Trophoblast cell (in vitro differentiated cells and primary cell): Measurements from ENCODE around the gene RPS6KA1.
A peak's percentile ranks its signal among the peaks of the same experiment; 100 is the strongest.

Experiments
- DNase-seq, 2 donors: peaks; one replicate each; pipeline ENCODE4 v3.0.0-alpha.2; 2016
- H2AFZ ChIP-seq: 2 replicates; pipeline ENCODE4 v1.6.1; 2013; ENCODE audit warnings: low read length, moderate library complexity, mild to moderate bottlenecking; ENCODE audit not compliant: insufficient read depth, poor library complexity
- H2AK5ac ChIP-seq: 2 replicates; pipeline ENCODE4 v1.6.1; 2013; ENCODE audit warnings: mild to moderate bottlenecking, low read length
- H2BK120ac ChIP-seq: 2 replicates; pipeline ENCODE4 v1.6.1; 2013; ENCODE audit warnings: low read length, mild to moderate bottlenecking, moderate library complexity; ENCODE audit not compliant: insufficient read depth, poor library complexity
- H2BK12ac ChIP-seq: 2 replicates; pipeline ENCODE4 v1.6.1; 2013; ENCODE audit warnings: mild to moderate bottlenecking, low read length, moderate library complexity
- H2BK5ac ChIP-seq: 2 replicates; pipeline ENCODE4 v1.6.1; 2013; ENCODE audit warnings: low read length, low read depth, moderate library complexity, mild to moderate bottlenecking; ENCODE audit not compliant: poor library complexity
- H3K14ac ChIP-seq: 2 replicates; pipeline ENCODE4 v1.6.1; 2013; ENCODE audit warnings: mild to moderate bottlenecking, low read length
- H3K18ac ChIP-seq: 2 replicates; pipeline ENCODE4 v1.6.1; 2013; ENCODE audit warnings: mild to moderate bottlenecking, low read length
- H3K23ac ChIP-seq: 2 replicates; pipeline ENCODE4 v1.6.1; 2013; ENCODE audit warnings: low read length
- H3K27ac ChIP-seq: 2 replicates; pipeline ENCODE4 v1.5.1; 2013; ENCODE audit warnings: low read depth, mild to moderate bottlenecking, inconsistent platforms, low read length, moderate library complexity
- H3K27me3 ChIP-seq: 2 replicates; pipeline ENCODE4 v1.6.1; 2013; ENCODE audit warnings: inconsistent platforms, mild to moderate bottlenecking, low read length, moderate library complexity; ENCODE audit not compliant: insufficient read depth
- H3K36me3 ChIP-seq, 2 experiments: 1 replicate in 1 of 2; 2 replicates in 1 of 2; pipeline ENCODE4 v1.6.1; 2013; ENCODE audit warnings: low read length in 2 of 2, mild to moderate bottlenecking in 2 of 2, moderate library complexity in 1 of 2; ENCODE audit not compliant: insufficient read depth in 2 of 2, control insufficient read depth in 1 of 2
- H3K4ac ChIP-seq: 2 replicates; pipeline ENCODE4 v1.6.1; 2013; ENCODE audit warnings: low read depth, mild to moderate bottlenecking, low read length, moderate library complexity
- H3K4me1 ChIP-seq, 2 experiments: 1 replicate in 1 of 2; 2 replicates in 1 of 2; pipeline ENCODE4 v1.6.1; 2013; ENCODE audit warnings: low read length in 2 of 2, mild to moderate bottlenecking in 2 of 2, moderate library complexity in 1 of 2; ENCODE audit not compliant: insufficient read depth in 2 of 2, control insufficient read depth in 1 of 2
- H3K4me2 ChIP-seq: 2 replicates; pipeline ENCODE4 v1.6.1; 2013; ENCODE audit warnings: inconsistent platforms, mild to moderate bottlenecking, low read length, moderate library complexity
- H3K4me3 ChIP-seq: 2 replicates; pipeline ENCODE4 v1.5.1; 2013; ENCODE audit warnings: mild to moderate bottlenecking, low read depth, low read length, inconsistent platforms
- H3K79me1 ChIP-seq: one replicate; pipeline ENCODE4 v1.6.1; 2013; ENCODE audit warnings: low read length
- H3K79me2 ChIP-seq: 2 replicates; pipeline ENCODE4 v1.6.1; 2013; ENCODE audit warnings: low read length, mild to moderate bottlenecking; ENCODE audit not compliant: control insufficient read depth, insufficient read depth, poor library complexity
- H3K9ac ChIP-seq: 2 replicates; pipeline ENCODE4 v1.6.1; 2013; ENCODE audit warnings: mild to moderate bottlenecking, low read length
- H3K9me3 ChIP-seq: 2 replicates; pipeline ENCODE4 v1.6.1; 2013; ENCODE audit warnings: low read depth, mild to moderate bottlenecking, control low read depth, inconsistent platforms, low read length; ENCODE audit not compliant: insufficient read depth
- H4K12ac ChIP-seq: 2 replicates; pipeline ENCODE4 v1.6.1; 2013; ENCODE audit warnings: low read depth, mild to moderate bottlenecking, low read length, moderate library complexity
- H4K8ac ChIP-seq: 2 replicates; pipeline ENCODE4 v1.6.1; 2013; ENCODE audit warnings: low read depth, mild to moderate bottlenecking, low read length, moderate library complexity
- H4K91ac ChIP-seq: one replicate; pipeline ENCODE4 v1.6.1; 2013; ENCODE audit warnings: low read depth, mild to moderate bottlenecking, low read length, moderate library complexity
- WGBS: extraction: QIAGEN DNeasy Blood & Tissue Kit; methylation state at CpG from one replicate; pipeline ENCODE4 v1.1.7; 2013; ENCODE audit warnings: missing lambda C conversion rate; ENCODE audit not compliant: insufficient read length, insufficient coverage; ENCODE audit errors: extremely low coverage; 5-methylcytosine and 5-hydroxymethylcytosine counted together

The RPS6KA1 gene

GRCh38 chr1:26542771-26543451 lies 13.3 kb downstream of the RPS6KA1 start:
- Histone ChIP-seq H2BK120ac (no peak overlapping the region), H3K14ac (no peak overlapping the region), H3K4ac (no peak overlapping the region), H3K9me3 (peaks cover 2% of the 10 kb centered on the region), H2BK5ac (no peak overlapping the region), H3K27me3 (no peaks in the 10 kb centered on the region), H2AFZ (no peak overlapping the region), H3K36me3 (peaks cover 6 to 14% of the 10 kb centered on the region in 2 experiments), H4K91ac (no peak overlapping the region), H2AK5ac (no peak overlapping the region), H2BK12ac (no peak overlapping the region), H3K79me2 (no peaks in the 10 kb centered on the region), H3K4me1 (peaks cover 7 to 9% of the 10 kb centered on the region in 2 experiments), H3K4me2 (no peak overlapping the region), H4K12ac (no peak overlapping the region), H3K9ac (no peak overlapping the region), H3K79me1 (peaks cover 2% of the 10 kb centered on the region), H3K27ac (no peak overlapping the region), H3K4me3 (no peak overlapping the region), H4K8ac (no peak overlapping the region), H3K23ac (no peak overlapping the region), H3K18ac (no peak overlapping the region)
- no CpG with 5 or more reads among the region's 9 CpGs for WGBS
- peak in 1 of 2 donors; percentile 25 for DNase-seq

GRCh38 chr1:26543462-26543861 lies 13.9 kb downstream of the RPS6KA1 start:
- H2BK12ac ChIP-seq = no peak overlapping the region
- no peak overlapping the region for H2AFZ ChIP-seq
- H3K79me1 ChIP-seq = peaks cover 2% of the 10 kb centered on the region
- no peak overlapping the region for H4K12ac ChIP-seq
- H4K8ac ChIP-seq = no peak overlapping the region
- no peak for DNase-seq
- H3K27me3 ChIP-seq = no peaks in the 10 kb centered on the region
- no peak overlapping the region for H3K23ac ChIP-seq
- H3K4me2 ChIP-seq = no peak overlapping the region
- no peak overlapping the region for H2BK120ac ChIP-seq
- H3K36me3 ChIP-seq = peaks cover 4 to 14% of the 10 kb centered on the region in 2 experiments
- WGBS = no CpG with 5 or more reads among the region's 5 CpGs
- H3K4ac ChIP-seq = no peak overlapping the region
- H3K27ac ChIP-seq = no peak overlapping the region
- no peak overlapping the region for H3K14ac ChIP-seq
- H3K9ac ChIP-seq = no peak overlapping the region
- H3K79me2 ChIP-seq = no peaks in the 10 kb centered on the region
- H2AK5ac ChIP-seq = no peak overlapping the region
- H3K4me3 ChIP-seq = no peak overlapping the region
- H4K91ac ChIP-seq = no peak overlapping the region
- H3K18ac ChIP-seq = no peak overlapping the region
- peaks cover 2% of the 10 kb centered on the region for H3K9me3 ChIP-seq
- H2BK5ac ChIP-seq = no peak overlapping the region
- peaks cover 7 to 9% of the 10 kb centered on the region in 2 experiments for H3K4me1 ChIP-seq

GRCh38 chr1:26544126-26544525 lies 14.6 kb downstream of the RPS6KA1 start:
- H3K18ac ChIP-seq = no peak overlapping the region
- no peak overlapping the region for H2AFZ ChIP-seq
- no peaks in the 10 kb centered on the region for H3K79me2 ChIP-seq
- H4K12ac ChIP-seq = no peak overlapping the region
- no peak overlapping the region for H2BK5ac ChIP-seq
- H3K27ac ChIP-seq = no peak overlapping the region
- H3K36me3 ChIP-seq = peaks cover under 1 to 14% of the 10 kb centered on the region in 2 experiments
- H3K79me1 ChIP-seq = peaks cover 2% of the 10 kb centered on the region
- H4K91ac ChIP-seq = no peak overlapping the region
- H3K14ac ChIP-seq = no peak overlapping the region
- H3K9ac ChIP-seq = no peak overlapping the region
- peaks cover 7 to 9% of the 10 kb centered on the region in 2 experiments for H3K4me1 ChIP-seq
- H3K9me3 ChIP-seq = peaks cover 2% of the 10 kb centered on the region
- H2BK12ac ChIP-seq = no peak overlapping the region
- H2AK5ac ChIP-seq = no peak overlapping the region
- DNase-seq = no peak
- H4K8ac ChIP-seq = no peak overlapping the region
- H2BK120ac ChIP-seq = no peak overlapping the region
- no peak overlapping the region for H3K4ac ChIP-seq
- H3K4me2 ChIP-seq = no peak overlapping the region
- H3K27me3 ChIP-seq = no peaks in the 10 kb centered on the region
- no peak overlapping the region for H3K4me3 ChIP-seq
- no CpG with 5 or more reads among the region's 5 CpGs for WGBS
- H3K23ac ChIP-seq = no peak overlapping the region

- no peaks in the 10 kb centered on the region for H3K79me2 ChIP-seq
- H2AK5ac ChIP-seq = no peak overlapping the region
- H3K18ac ChIP-seq = peak overlapping the region; percentile 14
- H3K27ac ChIP-seq = no peak overlapping the region
- no peaks in the 10 kb centered on the region for H3K27me3 ChIP-seq
- H3K4me3 ChIP-seq = no peak overlapping the region
- H2AFZ ChIP-seq = no peak overlapping the region
- no peak overlapping the region for H4K8ac ChIP-seq
- H3K23ac ChIP-seq = no peak overlapping the region
- H3K36me3 ChIP-seq = peaks cover 0 to 14% of the 10 kb centered on the region in 2 experiments
- H3K9ac ChIP-seq = no peak overlapping the region
- WGBS = no CpG with 5 or more reads among the region's 4 CpGs
- no peak overlapping the region for H3K4me2 ChIP-seq
- H3K9me3 ChIP-seq = peaks cover 2% of the 10 kb centered on the region
- peaks cover 2% of the 10 kb centered on the region for H3K79me1 ChIP-seq
- no peak overlapping the region for H4K91ac ChIP-seq
- no peak overlapping the region for H2BK5ac ChIP-seq
- DNase-seq = no peak
- no peak overlapping the region for H4K12ac ChIP-seq
- no peak overlapping the region for H2BK120ac ChIP-seq
- H3K4me1 ChIP-seq = peaks cover 7 to 9% of the 10 kb centered on the region in 2 experiments
- no peak overlapping the region for H3K14ac ChIP-seq
- no peak overlapping the region for H3K4ac ChIP-seq
- H2BK12ac ChIP-seq = no peak overlapping the region
Measured at GRCh38 chr1:26545969-26546323, 16.4 kb downstream of the RPS6KA1 start.
